HepG2 (cell line): ENCODE measurements around the gene PRR29. TPM values are rescaled to one million over a fixed set of nuclear protein-coding genes. Genes with fewer than 3 reads are reported as not detected.

Source experiments
- ATAC-seq: fragments of 200-7000 bp; cut with Tn5 transposase; 3 replicates; pipeline ENCODE4 v1.9.1; 2020; ENCODE audit warnings: mild to moderate bottlenecking, moderate library complexity
- BruUV-seq: library from RNA; stranded (reverse); fragments of 400-500 nt; replicated peaks from 2 replicates; lab custom pipeline; 2021; lab: Mats Ljungman, UMichigan
- CTCF ChIA-PET: fragments of 300-600 bp; formaldehyde crosslinking; extraction: SDS; loops from one replicate; lab custom pipeline; 2021; ENCODE audit warnings: low total read pairs, inconsistent platforms, low intra/inter-chr PET ratio; lab: Yijun Ruan, JAX
- POLR2A ChIA-PET: fragments of 350-600 bp; sonication (Branson Sonifier 250); formaldehyde crosslinking; loops from one replicate; lab custom pipeline; 2020; ENCODE audit warnings: antibody characterized with exemption, inconsistent platforms; lab: Yijun Ruan, JAX
- DNase-seq: peaks from one replicate; pipeline ENCODE4 v3.0.0-alpha.2; 2015; ENCODE audit warnings: low spot score
- FAIRE-seq: peaks from 3 replicates; lab custom pipeline; 2011; peaks lifted over from hg19 to GRCh38; lab: Jason Lieb, UNC
- H2AFZ ChIP-seq: one replicate; pipeline ENCODE4 v1.6.1; 2011; ENCODE audit warnings: low read length, inconsistent platforms
- H3K27ac ChIP-seq: fragments of 300-600 bp; 3 replicates; pipeline ENCODE4 v1.8.0; 2011; ENCODE audit warnings: mixed run types, mild to moderate bottlenecking, mixed read lengths, low read length, inconsistent platforms; ENCODE audit not compliant: insufficient read depth; ENCODE audit errors: extremely low read length
- H3K27me3 ChIP-seq, 2 experiments: fragments of 200-600 bp in 1 of 2; 2 replicates in 1 of 2; 3 replicates in 1 of 2; pipeline versions ENCODE4 v1.6.0 to v1.8.0; 2011; ENCODE audit warnings: low read length in 2 of 2, mild to moderate bottlenecking in 2 of 2, moderate library complexity in 2 of 2, inconsistent platforms in 1 of 2; ENCODE audit not compliant: insufficient read depth in 2 of 2, control insufficient read depth in 1 of 2
- H3K36me3 ChIP-seq, 2 experiments: fragments of 200-600 bp in 1 of 2; replicated peaks in 1 of 2; 2 replicates in 1 of 2; 3 replicates in 1 of 2; pipeline versions ENCODE4 v1.5.1 to v1.8.0; 2011; ENCODE audit warnings: low read length in 2 of 2, inconsistent platforms in 1 of 2; ENCODE audit not compliant: insufficient read depth in 2 of 2, control insufficient read depth in 1 of 2
- H3K4me1 ChIP-seq: 2 replicates; pipeline ENCODE4 v1.5.1; 2012; ENCODE audit warnings: low read length, inconsistent platforms; ENCODE audit not compliant: insufficient read depth
- H3K4me2 ChIP-seq: 2 replicates; pipeline ENCODE4 v1.6.0; 2011; ENCODE audit warnings: low read depth, low read length, inconsistent platforms
- H3K4me3 ChIP-seq, 3 experiments: fragments of 200-600 bp in 1 of 3; sonication (generic), shearing (Covaris generic) in 1 of 3; replicated peaks in 1 of 3; 2 replicates each; pipeline ENCODE4 v1.5.1; 2011 to 2016; ENCODE audit warnings: low read length in 3 of 3, inconsistent platforms in 2 of 3, low read depth in 2 of 3, mild to moderate bottlenecking in 2 of 3, control low read depth in 1 of 3, mixed read lengths in 1 of 3; ENCODE audit not compliant: insufficient read depth in 1 of 3
- H3K79me2 ChIP-seq: one replicate; pipeline ENCODE4 v1.6.1; 2011; ENCODE audit warnings: low read length, inconsistent platforms; ENCODE audit not compliant: insufficient read depth
- H3K9ac ChIP-seq: 2 replicates; pipeline ENCODE4 v1.6.0; 2011; ENCODE audit warnings: mild to moderate bottlenecking, low read depth, low read length, inconsistent platforms; ENCODE audit not compliant: insufficient read depth
- H3K9me3 ChIP-seq: 2 replicates; pipeline ENCODE4 v1.5.1; 2012; ENCODE audit warnings: mild to moderate bottlenecking, low read length
- H4K20me1 ChIP-seq: 2 replicates; pipeline ENCODE4 v1.6.0; 2011; ENCODE audit warnings: inconsistent platforms, mild to moderate bottlenecking, low read length, moderate library complexity; ENCODE audit not compliant: insufficient read depth
- ADNP ChIP-seq: sonication (generic); formaldehyde crosslinking; IDR thresholded peaks from 2 replicates; pipeline ENCODE4 v1.4.0; 2020; ENCODE audit warnings: missing genetic modification reagents
- AGO1 ChIP-seq: fragments of 200-400 bp; formaldehyde crosslinking; IDR thresholded peaks from 2 replicates; pipeline ENCODE4 v1.6.1; 2017; ENCODE audit warnings: mild to moderate bottlenecking, low read depth, low read length, moderate library complexity; ENCODE audit not compliant: poor library complexity, severe bottlenecking
- IRX3 ChIP-seq: sonication (generic); formaldehyde crosslinking; IDR thresholded peaks from 2 replicates; pipeline ENCODE4 v1.8.1; 2023; ENCODE audit warnings: mild to moderate bottlenecking, low read depth, missing genetic modification reagents, borderline replicate concordance
- MYC ChIP-seq: sonication (generic); formaldehyde crosslinking; IDR thresholded peaks from 2 replicates; pipeline ENCODE4 v1.9.0; 2021; ENCODE audit warnings: missing genetic modification reagents, borderline replicate concordance
- NR0B2 ChIP-seq: sonication (generic); formaldehyde crosslinking; IDR thresholded peaks from 2 replicates; pipeline ENCODE4 v1.4.0; 2020; ENCODE audit warnings: mild to moderate bottlenecking, missing genetic modification reagents
- REPIN1 ChIP-seq: sonication (generic); formaldehyde crosslinking; IDR thresholded peaks from 2 replicates; pipeline ENCODE4 v1.8.0; 2022; ENCODE audit warnings: missing genetic modification reagents, low read depth, mild to moderate bottlenecking, borderline replicate concordance
- RFXAP ChIP-seq: sonication (generic); formaldehyde crosslinking; IDR thresholded peaks from 2 replicates; pipeline ENCODE4 v1.4.0; 2020; ENCODE audit warnings: missing genetic modification reagents, borderline replicate concordance
- TERF1 ChIP-seq: sonication (generic); formaldehyde crosslinking; IDR thresholded peaks from 2 replicates; pipeline ENCODE4 v1.8.0; 2022; ENCODE audit warnings: mild to moderate bottlenecking, missing genetic modification reagents, moderate library complexity
- THAP11 ChIP-seq: IDR thresholded peaks from 2 replicates; pipeline ENCODE4 v1.6.1; 2016; ENCODE audit warnings: missing biosample characterization, missing genetic modification reagents
- YY1 ChIP-seq: IDR thresholded peaks from 2 replicates; pipeline ENCODE4 v1.6.1; 2011; ENCODE audit warnings: low read length, low read depth, moderate library complexity, mild to moderate bottlenecking; ENCODE audit not compliant: insufficient read depth, insufficient replicate concordance
- ZMAT5 ChIP-seq: sonication (generic); formaldehyde crosslinking; IDR thresholded peaks from 2 replicates; pipeline ENCODE4 v1.5.0; 2020; ENCODE audit warnings: mild to moderate bottlenecking, low read depth, missing genetic modification reagents, borderline replicate concordance
- ZNF224 ChIP-seq: sonication (generic); formaldehyde crosslinking; IDR thresholded peaks from 2 replicates; pipeline ENCODE4 v1.5.0; 2020; ENCODE audit warnings: mild to moderate bottlenecking, missing genetic modification reagents
- ZNF350 ChIP-seq: sonication (generic); formaldehyde crosslinking; IDR thresholded peaks from 2 replicates; pipeline ENCODE4 v1.4.0; 2020; ENCODE audit warnings: mild to moderate bottlenecking, low read depth, missing genetic modification reagents, borderline replicate concordance
- WGBS: methylation state at CpG from one replicate; pipeline ENCODE4 v1.1.6; 2017; ENCODE audit warnings: low lambda C conversion rate; 5-methylcytosine and 5-hydroxymethylcytosine counted together
- in situ Hi-C: cut with HindIII; loops from 2 replicates; pipeline ENCODE4 v1.10.0; 2017; ENCODE audit warnings: low pct_unique_long_range_greater_than_20kb; ENCODE audit not compliant: extremely low pct_ligation_motif_present
- intact Hi-C: fragments of 100-400 bp; cut with micrococcal nuclease; formaldehyde crosslinking; loops from one replicate; pipeline ENCODE4 v1.10.0; 2022; ENCODE audit not compliant: unreplicated experiment
- polyA plus RNA-seq, 8 experiments: library from polyadenylated mRNA; depleted of rRNA in 3 of 8; stranded (reverse) in 7 of 8; unstranded in 1 of 8; fragments of >200 nt; fragmentation: Illumina TruSeq in 4 of 8; extraction: Trizol in 4 of 8; gene quantifications; 2 replicates each; pipeline versions ENCODE4 v1.2.1 to v1.2.3, GENCODE V29; 2011 to 2016; ENCODE audit warnings: low read depth in 4 of 8, missing spikeins in 1 of 8, mixed read lengths in 1 of 8; ENCODE audit not compliant: insufficient read depth in 1 of 8
- total RNA-seq, 5 experiments: library from RNA; depleted of rRNA; stranded (reverse); fragments of >200 nt; fragmentation: Illumina TruSeq; extraction: Trizol; gene quantifications; 2 replicates each; pipeline ENCODE4 v1.2.3, GENCODE V29; 2016; ENCODE audit warnings: low read depth in 1 of 5

Gene PRR29
- total and polyA plus RNA-seq, 2 of the 13 experiments (the other 11 are each of a cell fraction or from before 2014, with no cell fraction given): 0.07 to 0.20 TPM

GRCh38 chr17:64003526-64004121, 5.5 kb downstream of the PRR29 start:
- POLR2A ChIA-PET: no interaction called here
- Histone ChIP-seq H3K36me3 (no peaks in the 10 kb centered on the region), H3K79me2 (no peaks in the 10 kb centered on the region), H3K4me2 (no peak overlapping the region), H3K27me3 (peaks cover 0 to 3% of the 10 kb centered on the region in 2 experiments; a peak in 1 of 5 replicates), H4K20me1 (no peaks in the 10 kb centered on the region), H3K4me1 (peaks cover 76% of the 10 kb centered on the region), H3K4me3 (no peak overlapping the region), H3K9me3 (no peaks in the 10 kb centered on the region), H3K9ac (no peak overlapping the region), H3K27ac (no peak overlapping the region), H2AFZ (no peak overlapping the region)
- intact Hi-C loops (no loop called here), in situ Hi-C loops (no loop called here)
- ATAC-seq (no peak), DNase-seq (no peak), FAIRE-seq (no peak)
- CTCF ChIA-PET: no interaction called here
- BruUV-seq: no TSS peak
- no peak for TF ChIP-seq IRX3
- no peak for TF ChIP-seq ZMAT5 (CRISPR knock-in tag)
- TF ChIP-seq NR0B2: no peak
- TF ChIP-seq THAP11: no peak
- TF ChIP-seq REPIN1 (CRISPR knock-in tag): no peak
- no peak for TF ChIP-seq TERF1 (CRISPR knock-in tag)
- TF ChIP-seq RFXAP: no peak
- no peak for TF ChIP-seq ZNF350 (CRISPR knock-in tag)
- TF ChIP-seq ZNF224 (CRISPR knock-in tag): no peak
- no peak for TF ChIP-seq AGO1
- TF ChIP-seq YY1: no peak
- no peak for TF ChIP-seq MYC (CRISPR knock-in tag)
- TF ChIP-seq ADNP: no peak
- WGBS: 70% methylated on average over 12 of the region's 13 CpGs
